ENCODE data around the gene COX7A2.

The COX7A2 gene

GRCh38 chr6:75243333-75244062, at the start of gene COX7A2:
Gene COX7A2, minus strand, starts transcription at chr6:75243801. Its CDS starts 67 bp downstream, at chr6:75243734.
- peak; percentile 98 for DNase-seq (ENCODE audit: low spot score)

DNA sequence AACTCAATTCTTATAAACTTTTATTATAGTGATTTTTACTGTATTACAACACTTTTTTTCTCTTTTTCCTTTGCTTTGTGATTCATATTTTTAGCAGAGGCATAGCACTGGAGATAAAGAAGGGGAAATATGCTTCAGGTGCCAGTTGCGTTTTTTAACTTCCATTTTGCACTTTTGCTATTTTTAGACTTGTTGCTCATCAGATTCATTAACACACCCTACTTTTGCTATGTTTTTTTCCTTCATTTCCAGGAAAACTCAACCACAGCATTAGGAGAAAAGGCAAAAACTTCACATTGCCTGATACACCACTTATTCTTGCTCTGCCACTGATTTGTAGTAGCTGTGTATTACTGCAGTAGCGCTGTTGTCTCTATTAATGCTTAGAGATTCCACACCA, 49.0 kb upstream of the COX7A2 start:
- no peak for DNase-seq (ENCODE audit: low spot score)

GRCh38 chr6:75291744-75292143, 48.1 kb upstream of the COX7A2 start:
- DNase-seq (ENCODE audit: low spot score): no peak

DNA sequence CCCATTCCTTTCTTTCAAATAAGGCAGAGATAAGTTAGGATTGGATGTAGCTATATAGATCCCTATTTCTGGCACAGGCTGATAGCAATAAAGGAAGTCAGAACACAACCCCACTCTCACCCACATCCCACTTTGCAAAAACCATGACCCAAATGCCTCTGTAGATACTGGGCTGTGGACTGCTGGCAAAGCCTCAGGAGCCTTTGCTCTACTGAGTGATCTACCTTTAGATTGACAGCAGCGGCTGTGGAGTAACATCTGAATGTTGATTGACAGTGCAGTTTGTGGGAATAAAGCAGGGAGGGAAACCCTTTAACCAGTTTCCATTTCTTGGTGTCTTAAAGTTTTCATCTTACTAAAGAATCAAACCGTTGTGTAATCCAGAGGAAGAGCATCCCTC, 47.7 kb upstream of the COX7A2 start:
- DNase-seq (ENCODE audit: low spot score): no peak

DNA sequence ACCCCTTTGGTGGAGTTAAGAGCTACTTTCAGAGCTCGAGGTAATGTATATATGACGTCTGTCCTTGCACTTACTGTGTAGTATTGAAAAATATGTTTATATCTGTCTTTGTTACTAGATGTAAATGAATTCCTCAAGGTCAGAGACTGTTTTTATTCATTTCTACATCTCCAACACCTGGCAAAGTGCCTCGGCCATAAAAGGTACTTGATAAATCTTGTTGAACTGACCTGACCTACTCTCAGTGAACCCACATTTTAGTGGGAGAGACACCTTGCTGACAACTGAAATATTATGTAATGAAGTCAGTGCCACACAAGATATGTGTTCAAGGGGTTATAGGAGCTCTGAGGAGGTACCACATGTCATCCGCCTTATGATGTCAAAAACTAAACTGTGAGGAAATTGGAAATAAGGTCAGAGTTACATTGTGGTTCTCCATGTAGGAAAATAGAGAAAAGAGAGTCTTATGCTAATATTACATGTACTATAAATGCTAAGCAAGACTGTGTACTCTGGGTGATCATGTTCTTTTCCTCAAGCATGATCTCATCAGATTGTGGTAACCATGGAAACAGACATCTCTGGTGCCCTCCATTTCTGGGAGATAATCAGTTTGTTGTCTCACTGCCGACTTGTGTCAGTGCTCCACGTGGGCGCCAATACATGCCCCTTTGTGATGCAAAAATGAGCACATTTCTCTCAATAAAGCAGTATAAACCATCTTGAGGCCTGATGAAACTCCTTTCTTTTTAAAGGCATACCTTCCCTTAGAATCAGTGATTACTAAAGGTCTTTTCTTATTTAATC, 46.7 kb upstream of the COX7A2 start:
- DNase-seq (ENCODE audit: low spot score): no peak

GRCh38 chr6:75288023-75288422, 44.4 kb upstream of the COX7A2 start:
- no peak for DNase-seq (ENCODE audit: low spot score)

DNA sequence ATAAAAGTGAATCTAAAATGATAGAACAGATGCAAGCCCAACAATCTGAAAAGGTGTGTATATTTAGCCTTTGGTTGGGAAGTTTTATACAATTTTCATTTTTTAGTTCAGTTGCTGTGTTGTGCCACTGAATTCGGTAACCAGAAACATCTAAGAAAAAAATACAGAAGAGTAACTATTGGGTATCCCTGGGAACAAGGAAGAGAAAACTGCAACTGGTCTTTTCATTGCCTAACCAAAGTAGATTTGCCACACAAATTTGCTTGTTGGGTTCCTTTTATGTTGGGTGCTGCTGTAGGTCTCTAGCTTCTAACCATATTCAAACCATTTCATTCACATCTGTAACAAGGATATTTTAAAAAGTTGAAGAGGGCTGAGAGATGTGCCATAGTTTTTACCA, 43.8 kb upstream of the COX7A2 start:
- DNase-seq (ENCODE audit: low spot score): no peak

GRCh38 chr6:75286955-75287354, 43.4 kb upstream of the COX7A2 start:
- DNase-seq (ENCODE audit: low spot score): no peak

DNA sequence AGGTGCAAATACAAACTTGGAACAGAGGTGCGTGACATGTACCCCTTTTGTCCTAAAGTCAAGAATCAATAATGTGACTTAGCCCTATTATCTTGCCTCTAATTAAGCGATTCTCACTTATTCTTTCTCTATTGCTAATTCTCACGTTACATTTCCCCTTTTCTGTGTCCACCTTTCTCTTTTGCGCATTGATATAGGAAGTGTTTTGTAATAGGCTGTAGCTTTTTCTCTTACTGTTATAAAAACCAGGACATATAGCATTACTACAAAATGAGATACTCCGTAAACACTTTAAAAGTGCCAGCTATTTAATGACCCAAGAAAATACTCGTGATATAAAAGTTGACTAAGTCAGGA, 41.7 kb upstream of the COX7A2 start:
- no peak for DNase-seq (ENCODE audit: low spot score)

DNA sequence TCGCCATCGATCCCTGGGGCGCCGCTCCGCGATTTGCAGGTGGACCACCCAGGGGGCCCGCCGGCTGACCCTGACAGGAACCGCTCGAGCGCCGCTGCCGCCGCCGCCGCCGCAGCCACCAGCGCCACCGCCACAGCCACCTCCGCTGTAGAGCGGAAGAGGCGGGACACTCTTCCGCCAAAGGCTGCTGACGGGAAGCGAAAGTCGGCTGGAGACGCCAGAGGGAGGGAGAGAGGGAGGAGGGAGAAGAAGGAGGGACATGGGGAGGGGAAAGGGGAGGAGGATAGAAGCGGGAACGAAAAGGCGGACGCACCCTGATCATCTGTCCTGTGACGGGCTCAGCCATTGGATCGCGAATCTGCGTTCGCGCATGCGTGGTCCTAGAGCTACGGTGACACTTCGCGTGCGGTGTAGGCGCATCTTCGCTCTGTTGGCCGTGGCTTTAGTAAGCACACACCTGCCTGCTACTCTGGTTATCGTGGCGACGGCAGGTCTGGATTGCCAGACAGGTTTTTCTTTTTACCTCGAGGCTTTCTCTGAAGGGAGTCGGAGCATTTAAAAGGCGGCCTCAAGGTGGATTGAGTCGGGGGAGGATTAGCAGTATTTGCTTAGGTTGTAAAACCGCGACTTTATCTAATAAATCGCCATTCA, 41.2 kb upstream of the COX7A2 start, which contains the start of gene TMEM30A:
TSS of gene TMEM30A (minus strand) at position 161 of the 651 bp plus-strand sequence. CDS start at position 7, 154 bp downstream.
- peak; percentile 98 for DNase-seq (ENCODE audit: low spot score)

DNA sequence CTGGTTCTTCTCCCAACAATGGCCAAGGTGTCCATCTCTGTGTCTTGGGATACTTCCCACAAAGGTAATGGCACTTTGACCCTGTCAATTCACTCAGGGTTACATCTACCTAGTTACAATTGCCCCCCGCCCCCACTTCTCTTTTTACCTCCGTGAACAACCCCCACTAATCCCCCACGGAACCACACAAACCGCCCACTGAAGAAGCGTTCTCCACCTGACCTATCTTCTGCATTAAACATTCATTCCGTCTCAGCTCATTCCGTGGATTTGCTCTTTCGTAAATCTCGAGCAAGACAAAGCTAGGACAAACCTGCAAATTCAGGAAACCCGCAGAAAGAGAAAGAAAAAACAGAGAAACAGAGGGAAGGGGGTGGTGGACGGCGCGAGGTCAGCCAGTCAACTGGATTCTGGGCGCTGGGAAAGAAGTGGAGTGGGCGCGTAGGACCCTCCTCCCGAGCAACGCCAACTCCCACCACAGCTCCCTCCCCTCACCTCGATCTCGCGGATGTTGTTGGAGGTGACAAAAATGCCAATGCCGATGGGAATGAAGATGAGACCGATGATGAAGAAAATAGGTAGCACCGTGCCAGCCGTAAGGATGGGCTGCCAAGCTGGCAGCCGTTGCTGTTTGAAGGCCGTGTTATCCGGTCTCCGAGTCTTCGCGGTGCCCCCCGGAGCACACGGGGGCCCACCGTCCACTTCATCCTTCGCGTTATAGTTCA, 40.5 kb upstream of the COX7A2 start:
- DNase-seq (ENCODE audit: low spot score): peak; percentile 43

GRCh38 chr6:75282706-75283105, 39.1 kb upstream of the COX7A2 start:
- peak; percentile 48 for DNase-seq (ENCODE audit: low spot score)

DNA sequence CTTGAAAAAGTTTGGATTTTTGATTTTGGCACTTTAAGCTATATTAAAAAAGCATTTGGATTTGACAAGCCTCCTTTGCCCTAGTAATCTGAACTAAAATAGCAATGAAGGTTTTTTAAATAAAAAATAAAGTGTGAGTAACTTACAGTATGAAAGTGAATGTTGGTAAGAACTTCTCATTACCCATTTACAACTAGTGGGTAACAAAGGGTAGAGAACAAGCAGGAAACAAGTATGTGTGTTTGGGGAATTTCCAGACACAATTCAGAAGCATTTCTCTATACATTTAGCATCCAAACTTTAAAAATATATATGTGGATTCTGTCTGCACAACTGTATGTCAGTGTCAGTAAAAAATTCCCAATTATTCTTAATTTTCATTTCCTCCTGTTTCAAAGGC, 38.1 kb upstream of the COX7A2 start:
- DNase-seq (ENCODE audit: low spot score): no peak

DNA sequence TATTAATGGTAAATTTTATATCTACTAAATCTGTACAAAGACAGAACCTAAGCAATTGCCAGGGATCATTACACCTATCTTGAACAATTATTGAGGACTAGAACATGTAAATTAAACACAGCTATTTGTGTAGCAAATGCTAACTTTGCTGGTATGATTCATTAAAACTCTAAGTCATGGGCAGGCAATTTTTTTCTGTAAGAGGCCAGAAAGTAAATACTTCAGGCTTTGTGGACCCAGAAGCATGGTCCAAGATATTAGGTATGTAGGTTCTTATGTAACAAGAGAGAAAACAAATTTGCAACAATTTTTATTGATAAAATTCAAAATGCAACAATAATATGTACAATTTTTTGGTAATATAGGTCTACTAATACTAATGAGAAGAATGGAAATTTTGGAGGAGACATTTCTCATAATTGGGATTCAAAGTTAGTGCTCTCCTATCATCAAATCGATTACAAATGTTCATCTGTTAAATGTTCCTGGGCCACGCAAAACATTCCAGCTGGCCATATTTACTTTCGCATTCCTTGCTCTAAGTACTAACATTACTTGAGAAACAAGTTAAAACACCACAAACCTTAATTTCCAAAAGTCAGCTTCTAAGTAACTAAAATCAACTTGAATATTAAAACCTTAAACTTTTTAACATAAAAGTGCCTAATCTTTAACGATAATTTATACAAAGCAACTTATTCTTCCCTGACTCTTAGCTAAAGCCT, 36.7 kb upstream of the COX7A2 start:
- no peak for DNase-seq (ENCODE audit: low spot score)

DNA sequence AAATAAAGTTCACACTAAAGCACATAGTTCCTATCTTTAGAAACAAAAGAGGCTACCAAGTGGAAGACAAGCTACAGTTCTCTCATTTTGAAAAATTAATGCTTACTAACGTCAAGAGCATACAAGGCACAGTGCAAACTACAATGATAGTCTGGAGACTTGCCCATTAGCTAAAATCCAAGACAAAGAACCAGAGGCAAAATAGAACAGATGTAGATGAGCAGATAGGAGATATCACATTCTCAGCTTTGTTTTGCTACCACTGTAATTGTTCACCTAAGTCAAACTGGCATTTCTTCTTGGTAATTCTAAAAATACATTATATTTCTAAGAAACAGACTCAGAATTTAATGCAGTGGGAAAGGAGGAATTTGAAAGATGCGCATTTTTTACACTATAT, 35.8 kb upstream of the COX7A2 start:
- DNase-seq (ENCODE audit: low spot score): no peak

DNA sequence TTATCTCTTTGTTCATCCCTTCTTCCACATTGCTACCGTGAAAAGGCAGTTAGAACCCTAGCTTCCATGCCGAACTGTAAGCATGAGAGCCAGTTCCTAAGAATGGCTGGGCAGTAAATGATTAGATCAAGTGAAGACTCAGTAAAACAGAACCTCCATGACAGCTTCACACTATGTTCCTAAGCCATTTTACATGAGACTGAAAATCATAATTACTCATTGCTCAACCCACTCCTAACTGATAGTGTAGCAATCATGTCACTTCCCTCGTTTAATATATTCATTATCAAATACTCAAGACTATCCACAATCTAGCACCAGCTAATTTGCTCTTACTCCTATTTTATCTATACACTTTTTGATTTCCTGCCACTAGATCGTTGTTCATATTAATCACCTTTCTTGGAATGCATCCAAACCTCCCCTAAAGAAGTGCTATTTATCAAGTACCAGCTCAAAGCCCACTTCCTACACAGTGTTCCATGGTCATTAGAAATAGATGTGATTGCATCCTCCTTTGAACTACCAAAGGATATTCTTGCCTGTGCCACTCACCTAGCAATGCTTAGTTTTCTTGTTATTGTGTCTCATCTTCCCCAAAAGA, 35.0 kb upstream of the COX7A2 start:
- no peak for DNase-seq (ENCODE audit: low spot score)

- DNase-seq (ENCODE audit: low spot score): peak; percentile 89
Observed at GRCh38 chr6:75275067-75275466, 31.5 kb upstream of the COX7A2 start.

DNA sequence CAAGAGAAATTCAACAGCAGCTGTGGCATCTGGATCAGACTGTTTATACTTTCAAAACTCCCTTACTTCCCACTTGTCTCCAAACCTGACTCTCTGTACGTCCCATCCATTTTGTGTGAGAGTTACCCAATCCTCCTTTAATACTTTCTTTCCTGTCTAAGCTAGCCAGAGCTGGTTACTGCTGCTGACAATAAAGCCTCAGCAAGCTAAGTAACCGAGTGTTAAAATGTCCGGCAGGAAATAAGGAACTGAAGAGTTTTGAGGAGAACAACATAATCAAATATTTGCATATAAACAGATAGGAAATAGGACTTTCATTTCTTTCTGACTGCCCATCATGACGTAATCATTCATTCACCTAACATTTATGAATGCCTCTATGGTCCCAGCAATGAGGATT, 29.4 kb upstream of the COX7A2 start:
- DNase-seq (ENCODE audit: low spot score): no peak

DNA sequence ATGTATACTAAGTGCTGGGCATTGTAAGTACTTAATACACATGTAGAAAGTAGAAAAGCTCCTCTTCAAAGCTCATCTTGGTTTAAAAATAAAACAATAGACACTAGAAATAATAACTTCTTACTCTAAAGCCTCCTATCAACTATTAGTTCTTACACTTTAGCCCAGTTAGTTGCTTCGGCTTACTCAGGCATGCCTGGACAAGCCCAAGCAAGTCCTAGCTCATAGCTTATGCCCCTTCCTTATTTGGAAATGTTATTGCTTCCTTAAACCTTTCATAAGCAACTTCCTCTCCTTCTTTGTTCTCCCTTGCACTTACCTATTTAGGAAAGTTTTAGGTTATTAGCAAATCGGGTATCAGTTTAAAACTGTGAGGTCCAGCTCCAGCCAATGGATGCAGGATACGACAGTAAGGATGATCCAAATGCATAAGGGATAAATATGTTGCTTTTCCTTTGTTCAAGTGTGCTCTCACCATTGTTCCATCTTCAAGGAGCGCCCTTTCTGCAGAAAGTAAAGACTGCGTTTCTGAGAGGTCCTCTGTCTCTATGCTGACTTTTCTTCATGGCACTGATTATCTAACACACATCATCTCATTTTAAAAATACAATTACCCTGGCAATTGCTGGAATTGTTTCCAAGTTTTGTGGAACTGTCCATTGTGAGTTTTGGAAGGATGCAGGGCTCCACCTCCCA, 28.7 kb upstream of the COX7A2 start:
- DNase-seq (ENCODE audit: low spot score): no peak

GRCh38 chr6:75268988-75269354, 25.4 kb upstream of the COX7A2 start:
- no peak for DNase-seq (ENCODE audit: low spot score)
